Vagina (tissue), 2 donors: ENCODE data around the gene EPB41L2. TPM values are rescaled to one million over a fixed set of nuclear protein-coding genes. Genes with fewer than 3 reads are reported as not detected.

Experiments
- DNase-seq, 2 donors: peaks; one replicate each; pipeline ENCODE4 v3.0.0-alpha.2; 2017; ENCODE audit errors: extremely low spot score in 2 of 2
- H3K27ac ChIP-seq: fragments of 200-600 bp; sonication (generic); one replicate; pipeline ENCODE4 v1.5.1; 2019
- H3K27me3 ChIP-seq: fragments of 200-600 bp; sonication (generic); one replicate; pipeline ENCODE4 v1.5.1; 2019
- H3K36me3 ChIP-seq, 2 donors: fragments of 200-600 bp; sonication (generic); one replicate each; pipeline ENCODE4 v1.5.1; 2017 to 2019
- H3K4me1 ChIP-seq: fragments of 200-600 bp; sonication (generic); one replicate; pipeline ENCODE4 v1.5.1; 2019
- H3K4me3 ChIP-seq, 2 donors: fragments of 200-600 bp; sonication (generic); 1 replicate in 1 of 2; 2 replicates in 1 of 2; pipeline ENCODE4 v1.5.1; 2016 to 2019
- H3K9me3 ChIP-seq: fragments of 200-600 bp; sonication (generic); one replicate; pipeline ENCODE4 v1.5.1; 2019
- POLR2A ChIP-seq, 2 donors: fragments of 450-650 bp; IDR thresholded peaks; one replicate each; pipeline ENCODE4 v1.6.1; 2017; ENCODE audit warnings: antibody characterized with exemption in 2 of 2, mild to moderate bottlenecking in 2 of 2, moderate library complexity in 2 of 2
- POLR2AphosphoS5 ChIP-seq, 2 donors: sonication (generic); formaldehyde crosslinking; IDR thresholded peaks; one replicate each; pipeline ENCODE4 v1.9.0; 2017; ENCODE audit warnings: antibody characterized with exemption in 2 of 2, mild to moderate bottlenecking in 2 of 2, low read depth in 1 of 2; ENCODE audit not compliant: insufficient read depth in 1 of 2
- intact Hi-C: fragments of 100-400 bp; cut with DNase I; formaldehyde crosslinking; loops from one replicate; pipeline ENCODE4 v1.15.1; 2023
- total RNA-seq: library from RNA; depleted of rRNA; stranded (reverse); fragments of >200 nt; gene quantifications from one replicate; pipeline ENCODE4 v1.2.3, GENCODE V29; 2016
- TF ChIP-seq, protein P1 (sequence below), 3 experiments: fragments of 450-650 bp in 2 of 3; fragments of 200-600 bp in 1 of 3; sonication (generic) in 1 of 3; IDR thresholded peaks; one replicate each; pipeline ENCODE4 v1.5.1; 2017 to 2019; ENCODE audit warnings: antibody characterized with exemption in 3 of 3, mild to moderate bottlenecking in 2 of 3, moderate library complexity in 2 of 3

EPB41L2 gene
- total RNA-seq, 1 donor from 2014 or later = 96.7 TPM

DNA sequence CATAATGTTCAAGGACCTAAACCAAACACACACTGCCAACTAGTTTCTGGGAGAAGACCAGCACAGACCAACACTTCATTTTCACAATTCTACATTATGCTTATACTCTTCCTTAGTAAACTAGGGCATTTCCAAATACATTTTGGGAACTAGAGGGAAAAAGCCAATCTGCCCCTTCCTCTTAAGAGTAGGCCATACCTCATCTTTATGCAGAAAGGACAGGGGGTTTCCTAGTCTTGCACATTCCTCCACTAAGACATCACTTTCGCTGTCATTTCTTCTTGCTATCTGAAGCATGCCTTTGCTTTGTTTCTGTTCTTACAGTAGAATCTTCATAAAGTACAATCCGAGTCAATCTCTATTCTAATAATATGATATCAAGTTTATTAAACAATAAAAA is 130.1 kb downstream of the EPB41L2 start:
- Histone ChIP-seq H3K27ac (no peak overlapping the region), H3K4me1 (peaks cover 38% of the 10 kb centered on the region), H3K27me3 (no peaks in the 10 kb centered on the region)

DNA sequence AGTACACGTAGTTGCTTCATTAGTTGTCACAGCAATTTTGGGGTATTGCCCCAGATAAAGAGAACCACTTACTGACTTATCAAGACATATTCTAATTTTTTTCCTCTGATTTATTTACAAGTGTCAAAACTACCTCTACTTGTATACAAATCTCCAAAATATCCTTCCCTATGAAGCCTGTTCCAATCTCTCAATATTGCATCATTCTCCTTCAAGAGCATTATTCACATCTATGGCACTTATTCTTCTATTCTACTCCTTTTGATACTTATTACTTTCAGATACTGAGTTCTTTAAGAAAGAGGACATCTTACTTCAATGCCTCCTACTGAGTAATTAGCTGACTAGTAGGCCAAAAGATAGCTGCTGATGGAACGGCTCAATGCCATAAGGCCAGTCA is 130.6 kb downstream of the EPB41L2 start:
- Histone ChIP-seq H3K27ac (no peak overlapping the region), H3K4me3 (no peak overlapping the region), H3K27me3 (no peaks in the 10 kb centered on the region), H3K36me3 (no peaks in the 10 kb centered on the region), H3K9me3 (no peaks in the 10 kb centered on the region), H3K4me1 (peaks cover 38% of the 10 kb centered on the region)
- TF ChIP-seq, protein P1, sequence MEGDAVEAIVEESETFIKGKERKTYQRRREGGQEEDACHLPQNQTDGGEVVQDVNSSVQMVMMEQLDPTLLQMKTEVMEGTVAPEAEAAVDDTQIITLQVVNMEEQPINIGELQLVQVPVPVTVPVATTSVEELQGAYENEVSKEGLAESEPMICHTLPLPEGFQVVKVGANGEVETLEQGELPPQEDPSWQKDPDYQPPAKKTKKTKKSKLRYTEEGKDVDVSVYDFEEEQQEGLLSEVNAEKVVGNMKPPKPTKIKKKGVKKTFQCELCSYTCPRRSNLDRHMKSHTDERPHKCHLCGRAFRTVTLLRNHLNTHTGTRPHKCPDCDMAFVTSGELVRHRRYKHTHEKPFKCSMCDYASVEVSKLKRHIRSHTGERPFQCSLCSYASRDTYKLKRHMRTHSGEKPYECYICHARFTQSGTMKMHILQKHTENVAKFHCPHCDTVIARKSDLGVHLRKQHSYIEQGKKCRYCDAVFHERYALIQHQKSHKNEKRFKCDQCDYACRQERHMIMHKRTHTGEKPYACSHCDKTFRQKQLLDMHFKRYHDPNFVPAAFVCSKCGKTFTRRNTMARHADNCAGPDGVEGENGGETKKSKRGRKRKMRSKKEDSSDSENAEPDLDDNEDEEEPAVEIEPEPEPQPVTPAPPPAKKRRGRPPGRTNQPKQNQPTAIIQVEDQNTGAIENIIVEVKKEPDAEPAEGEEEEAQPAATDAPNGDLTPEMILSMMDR (IDR thresholded peaks at IDR 0.05) = no peak
- TF ChIP-seq POLR2A (IDR thresholded peaks at IDR 0.05) (no peak), POLR2AphosphoS5 (IDR thresholded peaks at IDR 0.05; ENCODE audit: insufficient read depth in 1 of 2, low read depth in 1 of 2) (no peak)
- DNase-seq = no peak
- intact Hi-C loops = no loop called here

More for the DNA sequence above, 130.1 kb downstream of the EPB41L2 start:
- DNase-seq = no peak
- TF ChIP-seq, protein P1 (IDR thresholded peaks at IDR 0.05) = no peak
- TF ChIP-seq POLR2AphosphoS5 (IDR thresholded peaks at IDR 0.05; ENCODE audit: insufficient read depth in 1 of 2, low read depth in 1 of 2) (no peak), POLR2A (IDR thresholded peaks at IDR 0.05) (no peak)
- intact Hi-C loops = no loop called here
- no peaks in the 10 kb centered on the region for H3K36me3 ChIP-seq
- no peaks in the 10 kb centered on the region for H3K9me3 ChIP-seq
- no peak overlapping the region for H3K4me3 ChIP-seq

DNA sequence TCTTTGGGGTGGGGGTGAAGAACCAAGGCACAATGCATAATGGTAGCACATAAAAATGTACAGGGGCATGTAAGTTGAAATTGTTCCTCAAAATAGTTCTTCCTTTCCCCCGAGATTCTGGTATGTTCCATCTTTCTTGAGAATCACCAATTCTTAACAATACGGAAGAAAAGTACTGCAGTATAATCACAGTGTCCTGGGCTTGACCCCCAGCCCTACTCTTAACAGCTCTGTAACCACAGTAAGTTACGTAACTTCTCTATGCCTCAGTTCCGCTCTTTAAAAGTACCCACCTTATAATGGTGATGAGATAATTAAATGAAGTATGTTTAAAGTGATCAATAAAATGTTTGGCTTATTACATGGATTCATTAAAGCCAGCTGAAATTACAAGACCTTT is 131.4 kb downstream of the EPB41L2 start:
- intact Hi-C loops = no loop called here

GRCh38 chr6:130929036-130929678 is 133.9 kb downstream of the EPB41L2 start:
- intact Hi-C loops = no loop called here
- Histone ChIP-seq H3K4me3 (no peak overlapping the region), H3K27me3 (no peaks in the 10 kb centered on the region), H3K9me3 (no peaks in the 10 kb centered on the region), H3K36me3 (no peaks in the 10 kb centered on the region), H3K27ac (no peak overlapping the region), H3K4me1 (peaks cover 30% of the 10 kb centered on the region)
- TF ChIP-seq POLR2A (IDR thresholded peaks at IDR 0.05) = no peak
- TF ChIP-seq, protein P1 (IDR thresholded peaks at IDR 0.05) = no peak
- no peak for DNase-seq

More for the DNA sequence above, 131.4 kb downstream of the EPB41L2 start:
- Histone ChIP-seq H3K27ac (no peak overlapping the region), H3K36me3 (no peaks in the 10 kb centered on the region), H3K4me3 (no peak overlapping the region), H3K9me3 (no peaks in the 10 kb centered on the region), H3K4me1 (peaks cover 38% of the 10 kb centered on the region), H3K27me3 (no peaks in the 10 kb centered on the region)
- TF ChIP-seq, protein P1 (IDR thresholded peaks at IDR 0.05) = no peak
- no peak for TF ChIP-seq POLR2AphosphoS5 (IDR thresholded peaks at IDR 0.05; ENCODE audit: insufficient read depth in 1 of 2, low read depth in 1 of 2)
- no peak for TF ChIP-seq POLR2A (IDR thresholded peaks at IDR 0.05)
- no peak for DNase-seq

- intact Hi-C loops = no loop called here
- Histone ChIP-seq H3K27me3 (no peaks in the 10 kb centered on the region), H3K36me3 (no peaks in the 10 kb centered on the region), H3K4me3 (no peak overlapping the region), H3K4me1 (peaks cover 23% of the 10 kb centered on the region), H3K27ac (no peak overlapping the region), H3K9me3 (no peaks in the 10 kb centered on the region)
- TF ChIP-seq POLR2AphosphoS5 (IDR thresholded peaks at IDR 0.05; ENCODE audit: insufficient read depth in 1 of 2, low read depth in 1 of 2) (no peak), POLR2A (IDR thresholded peaks at IDR 0.05) (no peak)
- TF ChIP-seq, protein P1 (IDR thresholded peaks at IDR 0.05) = no peak
- no peak for DNase-seq
Observed at GRCh38 chr6:130928158-130928912, 134.7 kb downstream of the EPB41L2 start.
